Smooth muscle cell (in vitro differentiated cells): ENCODE data around the gene GSTM2. TPM values are rescaled to one million over a fixed set of nuclear protein-coding genes. Genes with fewer than 3 reads are reported as not detected.

Experiments
- DNase-seq: peaks from one replicate; lab custom pipeline; 2025; ENCODE audit not compliant: unreplicated experiment; lab: John Stamatoyannopoulos, UW
- H2AFZ ChIP-seq: fragments of 200-600 bp; sonication (generic); 2 replicates; pipeline ENCODE4 v1.6.0; 2016; ENCODE audit warnings: antibody characterized with exemption, low read depth, mild to moderate bottlenecking
- H3F3A ChIP-seq: fragments of 200-600 bp; sonication (generic); 2 replicates; pipeline ENCODE4 v1.6.0; 2017; ENCODE audit warnings: antibody characterized with exemption, low read depth
- H3K27ac ChIP-seq: fragments of 200-600 bp; sonication (generic); 2 replicates; pipeline ENCODE4 v1.5.1; 2016; ENCODE audit warnings: low read depth, mild to moderate bottlenecking
- H3K27me3 ChIP-seq: fragments of 200-600 bp; sonication (generic); 2 replicates; pipeline ENCODE4 v1.6.1; 2016; ENCODE audit warnings: low read depth, mild to moderate bottlenecking
- H3K36me3 ChIP-seq: fragments of 200-600 bp; sonication (generic); 2 replicates; pipeline ENCODE4 v1.5.1; 2016; ENCODE audit warnings: low read depth
- H3K4me1 ChIP-seq: fragments of 200-600 bp; sonication (generic); 2 replicates; pipeline ENCODE4 v1.5.1; 2016; ENCODE audit warnings: low read depth
- H3K4me2 ChIP-seq: fragments of 200-600 bp; sonication (generic); 2 replicates; pipeline ENCODE4 v1.6.0; 2016; ENCODE audit warnings: mild to moderate bottlenecking
- H3K4me3 ChIP-seq: fragments of 200-600 bp; sonication (generic); 2 replicates; pipeline ENCODE4 v1.5.1; 2016; ENCODE audit warnings: mild to moderate bottlenecking
- H3K79me2 ChIP-seq: fragments of 200-600 bp; sonication (generic); 2 replicates; pipeline ENCODE4 v1.6.0; 2016; ENCODE audit warnings: low read depth, mild to moderate bottlenecking
- H3K9ac ChIP-seq: fragments of 200-600 bp; sonication (generic); 2 replicates; pipeline ENCODE4 v1.6.0; 2016; ENCODE audit warnings: low read depth
- H3K9me3 ChIP-seq: fragments of 200-600 bp; sonication (generic); replicated peaks from 2 replicates; pipeline ENCODE4 v1.5.1; 2016; ENCODE audit warnings: low read depth
- H4K20me1 ChIP-seq: fragments of 200-600 bp; sonication (generic); 2 replicates; pipeline ENCODE4 v1.6.0; 2016; ENCODE audit warnings: low read depth
- WGBS: methylation state at CpG from one replicate; pipeline ENCODE4 v1.1.7; 2016; ENCODE audit warnings: low lambda C conversion rate; 5-methylcytosine and 5-hydroxymethylcytosine counted together
- polyA plus RNA-seq: library from polyadenylated mRNA; unstranded; fragments of >200 nt; fragmentation: Nextera tagmentation; extraction: Ambion mirVana; gene quantifications from 2 replicates; pipeline ENCODE4 v1.2.1, GENCODE V29; 2016
- total RNA-seq: library from RNA; depleted of rRNA; stranded (reverse); fragments of >200 nt; gene quantifications from 2 replicates; pipeline ENCODE4 v1.2.3, GENCODE V29; 2014
- TF ChIP-seq, protein P1 (sequence below): fragments of 200-600 bp; sonication (generic); IDR thresholded peaks from 2 replicates; pipeline ENCODE4 v1.5.1; 2017; ENCODE audit warnings: borderline replicate concordance, mild to moderate bottlenecking, antibody characterized with exemption; ENCODE audit not compliant: insufficient read depth, poor library complexity, severe bottlenecking

GSTM2 gene
- total and polyA plus RNA-seq, 2 experiments from 2014 or later: 30.3 to 43.8 TPM

DNA sequence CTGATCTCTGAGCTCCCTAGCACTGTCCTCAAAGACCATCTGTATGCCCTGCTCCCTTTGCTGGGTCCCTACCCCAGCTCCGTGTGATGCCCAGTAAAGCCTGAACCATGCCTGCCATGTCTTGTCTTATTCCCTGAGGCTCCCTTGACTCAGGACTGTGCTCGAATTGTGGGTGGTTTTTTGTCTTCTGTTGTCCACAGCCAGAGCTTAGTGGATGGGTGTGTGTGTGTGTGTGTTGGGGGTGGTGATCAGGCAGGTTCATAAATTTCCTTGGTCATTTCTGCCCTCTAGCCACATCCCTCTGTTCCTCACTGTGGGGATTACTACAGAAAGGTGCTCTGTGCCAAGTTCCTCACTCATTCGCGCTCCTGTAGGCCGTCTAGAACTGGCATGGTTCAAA lies 49.9 kb downstream of the GSTM2 start:
- Histone ChIP-seq H3K9me3 (no peaks in the 10 kb centered on the region), H2AFZ (no peak overlapping the region), H3K9ac (no peak overlapping the region), H3K4me3 (no peak overlapping the region), H3K4me1 (no peaks in the 10 kb centered on the region), H3K36me3 (no peaks in the 10 kb centered on the region), H4K20me1 (no peaks in the 10 kb centered on the region), H3K4me2 (no peak overlapping the region), H3F3A (no peaks in the 10 kb centered on the region), H3K27me3 (no peaks in the 10 kb centered on the region), H3K27ac (no peak overlapping the region), H3K79me2 (no peaks in the 10 kb centered on the region)
- TF ChIP-seq, protein P1, sequence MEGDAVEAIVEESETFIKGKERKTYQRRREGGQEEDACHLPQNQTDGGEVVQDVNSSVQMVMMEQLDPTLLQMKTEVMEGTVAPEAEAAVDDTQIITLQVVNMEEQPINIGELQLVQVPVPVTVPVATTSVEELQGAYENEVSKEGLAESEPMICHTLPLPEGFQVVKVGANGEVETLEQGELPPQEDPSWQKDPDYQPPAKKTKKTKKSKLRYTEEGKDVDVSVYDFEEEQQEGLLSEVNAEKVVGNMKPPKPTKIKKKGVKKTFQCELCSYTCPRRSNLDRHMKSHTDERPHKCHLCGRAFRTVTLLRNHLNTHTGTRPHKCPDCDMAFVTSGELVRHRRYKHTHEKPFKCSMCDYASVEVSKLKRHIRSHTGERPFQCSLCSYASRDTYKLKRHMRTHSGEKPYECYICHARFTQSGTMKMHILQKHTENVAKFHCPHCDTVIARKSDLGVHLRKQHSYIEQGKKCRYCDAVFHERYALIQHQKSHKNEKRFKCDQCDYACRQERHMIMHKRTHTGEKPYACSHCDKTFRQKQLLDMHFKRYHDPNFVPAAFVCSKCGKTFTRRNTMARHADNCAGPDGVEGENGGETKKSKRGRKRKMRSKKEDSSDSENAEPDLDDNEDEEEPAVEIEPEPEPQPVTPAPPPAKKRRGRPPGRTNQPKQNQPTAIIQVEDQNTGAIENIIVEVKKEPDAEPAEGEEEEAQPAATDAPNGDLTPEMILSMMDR: no peak
- WGBS: 86% methylated on average over 5 of the region's 5 CpGs
- no peak for DNase-seq

DNA sequence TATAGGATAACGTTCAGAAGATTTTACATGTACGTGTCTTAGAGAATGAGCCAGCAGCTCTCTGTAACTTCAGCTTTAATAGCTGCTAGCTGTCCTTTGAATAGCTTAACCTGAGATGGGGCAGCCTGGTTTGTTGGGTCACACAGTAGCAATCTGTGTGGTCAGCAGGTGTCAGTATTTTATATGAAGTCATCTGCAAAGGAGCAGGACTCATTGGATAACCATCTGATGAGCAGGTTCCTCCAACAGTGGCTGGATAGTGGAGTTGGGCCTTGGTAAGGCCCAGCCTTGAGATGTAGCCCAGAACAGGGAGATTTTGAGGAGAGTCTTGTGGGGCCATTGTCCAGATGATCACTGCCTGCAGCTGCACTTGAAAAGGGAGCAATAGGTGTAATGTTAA lies 50.6 kb downstream of the GSTM2 start:
- Histone ChIP-seq H3K4me3 (no peak overlapping the region), H3F3A (no peaks in the 10 kb centered on the region), H3K36me3 (no peaks in the 10 kb centered on the region), H3K4me1 (no peaks in the 10 kb centered on the region), H3K9ac (no peak overlapping the region), H4K20me1 (no peaks in the 10 kb centered on the region), H2AFZ (no peak overlapping the region), H3K9me3 (no peaks in the 10 kb centered on the region), H3K27ac (no peak overlapping the region), H3K27me3 (no peaks in the 10 kb centered on the region), H3K79me2 (no peaks in the 10 kb centered on the region), H3K4me2 (no peak overlapping the region)
- TF ChIP-seq, protein P1: no peak
- no peak for DNase-seq
- 95% methylated on average over 2 of the region's 2 CpGs for WGBS

- Histone ChIP-seq H3K79me2 (no peaks in the 10 kb centered on the region), H4K20me1 (no peaks in the 10 kb centered on the region), H2AFZ (no peak overlapping the region), H3K36me3 (no peaks in the 10 kb centered on the region), H3K4me3 (no peak overlapping the region), H3K9me3 (no peaks in the 10 kb centered on the region), H3K9ac (no peak overlapping the region), H3F3A (no peaks in the 10 kb centered on the region), H3K27ac (peak overlapping the region; percentile 23), H3K27me3 (no peaks in the 10 kb centered on the region), H3K4me2 (peak overlapping the region; percentile 24), H3K4me1 (no peaks in the 10 kb centered on the region)
- 45% methylated on average over 5 of the region's 5 CpGs for WGBS
- DNase-seq: no peak
- TF ChIP-seq, protein P1: no peak
These were observed 51.5 kb downstream of the GSTM2 start for GRCh38 chr1:109719337-109719837.

GRCh38 chr1:109721042-109721441 lies 53.2 kb downstream of the GSTM2 start:
- no peaks in the 10 kb centered on the region for H3K36me3 ChIP-seq
- TF ChIP-seq, protein P1: no peak
- no peaks in the 10 kb centered on the region for H3K4me1 ChIP-seq
- no peaks in the 10 kb centered on the region for H3F3A ChIP-seq
- H3K9ac ChIP-seq: no peak overlapping the region
- no peak overlapping the region for H2AFZ ChIP-seq
- H3K27me3 ChIP-seq: no peaks in the 10 kb centered on the region
- 59% methylated on average over 5 of the region's 5 CpGs for WGBS
- no peak overlapping the region for H3K4me3 ChIP-seq
- no peaks in the 10 kb centered on the region for H3K79me2 ChIP-seq
- no peak for DNase-seq
- no peak overlapping the region for H3K4me2 ChIP-seq
- H4K20me1 ChIP-seq: no peaks in the 10 kb centered on the region
- no peaks in the 10 kb centered on the region for H3K9me3 ChIP-seq
- H3K27ac ChIP-seq: no peak overlapping the region
